GM19043 (cell line): ENCODE data around the gene PTPN4.
A peak's percentile ranks its signal among the peaks of the same experiment; 100 is the strongest.

ENCODE experiments used
- ATAC-seq: cut with Tn5 transposase; IDR thresholded peaks from one replicate; pipeline ENCODE4 v1.9.1; 2021; ENCODE audit warnings: low read depth; ENCODE audit not compliant: unreplicated experiment

Gene PTPN4

GRCh38 chr2:119841550-119841949 is 81.8 kb downstream of the PTPN4 start:
- ATAC-seq: no peak

DNA sequence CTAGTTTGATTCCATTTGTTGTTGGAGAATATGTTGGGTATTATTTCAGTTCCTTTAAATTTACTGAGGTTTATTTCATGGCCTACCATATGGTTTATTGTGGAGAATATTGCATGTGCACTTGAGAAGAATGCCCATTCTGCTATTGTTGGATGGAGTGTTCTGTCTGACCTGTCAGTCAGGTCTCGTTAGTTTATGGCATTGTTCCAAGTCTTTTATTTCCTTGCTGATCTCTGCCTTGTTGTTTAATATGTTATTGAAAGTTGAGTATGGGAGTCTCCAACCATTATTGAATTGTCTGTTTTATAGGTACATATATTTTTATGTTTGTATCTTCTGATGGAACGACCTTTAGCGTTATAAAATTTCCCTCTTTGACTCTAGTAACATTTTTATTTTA is 86.3 kb downstream of the PTPN4 start:
- no peak for ATAC-seq

- ATAC-seq: no peak
Observed at GRCh38 chr2:119849838-119850565, 90.3 kb downstream of the PTPN4 start.

- no peak for ATAC-seq
Observed at GRCh38 chr2:119852214-119852613, 92.5 kb downstream of the PTPN4 start.

DNA sequence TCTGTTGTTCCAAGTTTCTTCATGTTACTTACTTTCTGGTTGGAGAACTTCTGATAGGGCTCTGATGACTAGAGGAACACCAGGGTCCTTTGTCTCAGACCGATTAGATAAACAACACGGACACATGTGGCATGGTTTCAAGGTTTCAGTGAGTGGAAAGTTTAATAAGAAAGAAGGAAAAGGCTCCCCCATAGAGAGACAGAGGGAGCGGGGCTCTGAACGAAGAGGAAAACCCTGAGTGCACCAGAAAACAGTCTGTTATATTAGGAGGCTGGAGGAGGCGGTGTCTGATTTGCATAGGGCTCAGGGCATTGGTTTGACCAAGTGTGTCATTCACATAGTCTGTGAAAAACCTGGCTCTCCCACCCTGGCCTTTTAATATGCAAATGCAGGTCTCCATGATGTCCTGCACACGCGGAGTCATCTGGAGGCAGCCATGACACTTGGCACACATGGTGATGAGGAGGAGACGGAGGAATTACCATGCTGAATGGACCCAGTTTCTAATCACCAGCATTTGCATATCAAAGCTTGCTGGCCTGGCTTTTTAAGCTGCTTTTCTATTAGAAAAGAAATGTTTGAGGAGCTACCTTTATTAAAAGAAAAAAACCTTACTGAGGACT is 94.2 kb downstream of the PTPN4 start:
- ATAC-seq: no peak

- no peak for ATAC-seq
Observed at GRCh38 chr2:119856469-119856901, 96.8 kb downstream of the PTPN4 start.

- no peak for ATAC-seq
Observed at GRCh38 chr2:119857742-119858141, 98.0 kb downstream of the PTPN4 start.

DNA sequence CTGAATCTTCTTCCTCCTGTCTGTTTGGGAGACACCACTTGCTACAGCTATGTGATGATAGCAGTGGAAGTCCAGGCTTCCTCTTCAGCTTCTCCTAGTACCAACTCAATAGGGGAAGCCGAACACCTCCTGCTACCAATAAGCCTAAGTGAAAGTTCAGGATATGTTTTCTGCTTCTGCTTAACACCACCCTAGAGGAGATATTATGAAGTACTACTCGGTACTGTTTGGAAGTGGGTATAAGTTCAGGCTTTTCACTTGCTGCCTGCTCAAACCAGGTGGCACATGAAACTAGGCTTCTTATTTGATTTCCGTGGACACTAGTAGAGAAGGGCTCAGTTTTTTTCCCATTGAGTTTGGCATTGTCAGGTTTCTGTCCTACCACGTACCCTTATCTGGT is 99.8 kb downstream of the PTPN4 start:
- no peak for ATAC-seq

DNA sequence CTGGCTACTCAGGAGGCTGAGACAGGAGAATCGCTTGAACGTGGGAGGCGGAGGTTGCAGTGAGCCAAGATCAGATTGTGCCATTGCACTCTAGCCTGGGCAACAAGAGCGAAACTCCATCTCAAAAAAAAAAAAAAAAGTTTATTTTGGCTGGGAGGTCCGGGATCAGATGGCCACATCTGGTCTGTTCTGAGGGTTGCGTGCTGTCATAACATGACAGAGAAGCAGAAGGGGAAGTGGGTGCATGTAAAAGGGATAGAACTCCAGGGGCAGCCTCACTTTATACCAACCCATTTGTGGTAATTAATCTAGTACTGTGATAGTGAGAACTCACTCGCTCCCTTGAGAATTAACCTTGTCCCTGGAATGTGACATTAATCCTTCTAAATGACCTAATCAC is 101.2 kb downstream of the PTPN4 start:
- ATAC-seq: no peak

DNA sequence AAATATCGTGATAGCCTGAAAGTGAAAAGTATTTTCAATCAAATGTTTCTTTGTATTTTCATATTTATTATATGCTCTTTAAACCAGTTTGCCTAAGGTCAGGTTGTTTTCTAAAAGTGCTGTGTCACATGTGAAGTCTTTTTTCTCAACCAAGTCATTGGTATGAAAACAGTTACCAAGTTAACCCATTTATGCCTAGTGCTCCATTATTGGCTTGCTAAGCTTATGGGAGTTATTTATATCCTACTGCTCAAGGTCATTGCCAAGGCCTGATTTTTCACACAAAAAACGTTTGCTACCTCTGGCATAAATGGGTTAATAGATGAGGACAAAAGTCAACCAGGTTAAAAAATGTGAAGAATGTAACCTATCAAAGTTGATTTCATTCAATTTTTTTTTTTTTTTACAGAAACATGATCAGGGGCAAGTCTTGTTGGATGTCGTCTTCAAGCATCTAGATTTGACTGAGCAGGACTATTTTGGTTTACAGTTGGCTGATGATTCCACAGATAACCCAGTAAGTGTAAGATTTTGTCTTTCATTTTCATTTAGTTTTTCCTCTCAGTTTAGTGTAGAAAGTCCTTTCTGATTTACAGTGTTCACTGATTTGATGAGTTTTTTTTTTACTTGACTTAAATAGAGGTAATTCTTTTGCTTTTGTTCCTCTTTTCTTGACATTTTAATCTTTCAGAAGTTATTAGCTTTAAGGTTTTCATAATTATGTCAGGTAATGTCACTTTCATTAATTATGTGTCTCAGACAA is 102.6 kb downstream of the PTPN4 start:
- peak; percentile 77 for ATAC-seq

DNA sequence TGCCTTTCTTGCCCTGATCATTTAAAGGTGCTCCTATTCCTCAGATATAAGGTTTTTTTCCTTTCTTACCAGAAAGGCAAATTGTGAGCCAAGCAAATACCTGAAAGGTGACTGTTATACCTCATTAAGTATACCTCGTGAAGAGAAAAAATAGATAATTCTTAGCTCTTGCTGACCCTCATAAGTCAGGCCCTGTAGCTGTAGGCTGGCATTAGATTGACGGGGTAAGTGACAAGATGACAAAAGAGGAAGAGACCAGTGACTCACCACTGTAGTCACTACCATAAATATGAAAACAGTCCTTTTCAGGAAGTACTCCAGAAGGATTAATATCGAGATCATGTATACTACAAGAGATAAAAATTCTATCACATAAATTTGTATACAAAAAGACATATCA is 104.6 kb downstream of the PTPN4 start:
- ATAC-seq: no peak

GRCh38 chr2:119871725-119872124 is 112.0 kb downstream of the PTPN4 start:
- ATAC-seq: no peak

GRCh38 chr2:119873350-119874315 is 113.9 kb downstream of the PTPN4 start:
- no peak for ATAC-seq

GRCh38 chr2:119879502-119879901 is 119.8 kb downstream of the PTPN4 start:
- peak; percentile 97 for ATAC-seq

DNA sequence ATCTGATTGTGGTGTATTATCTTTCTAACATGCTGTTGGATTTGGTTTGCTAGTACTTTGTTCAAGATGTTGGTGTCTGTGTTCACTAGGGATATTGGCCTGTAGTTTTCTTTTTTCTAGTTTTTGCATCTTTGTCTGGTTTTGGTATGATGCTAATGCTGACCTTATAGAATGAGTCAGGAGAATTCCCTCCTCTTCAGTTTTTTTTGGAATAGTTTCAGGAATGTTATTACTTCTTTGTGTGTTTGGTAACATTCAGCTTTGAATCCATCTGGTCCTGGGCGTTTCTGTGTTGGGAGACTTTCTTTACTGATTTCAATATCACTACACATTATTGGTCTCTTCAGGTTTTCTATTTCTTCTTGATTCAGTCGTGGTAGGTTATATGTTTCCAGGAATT is 129.0 kb downstream of the PTPN4 start:
- no peak for ATAC-seq

DNA sequence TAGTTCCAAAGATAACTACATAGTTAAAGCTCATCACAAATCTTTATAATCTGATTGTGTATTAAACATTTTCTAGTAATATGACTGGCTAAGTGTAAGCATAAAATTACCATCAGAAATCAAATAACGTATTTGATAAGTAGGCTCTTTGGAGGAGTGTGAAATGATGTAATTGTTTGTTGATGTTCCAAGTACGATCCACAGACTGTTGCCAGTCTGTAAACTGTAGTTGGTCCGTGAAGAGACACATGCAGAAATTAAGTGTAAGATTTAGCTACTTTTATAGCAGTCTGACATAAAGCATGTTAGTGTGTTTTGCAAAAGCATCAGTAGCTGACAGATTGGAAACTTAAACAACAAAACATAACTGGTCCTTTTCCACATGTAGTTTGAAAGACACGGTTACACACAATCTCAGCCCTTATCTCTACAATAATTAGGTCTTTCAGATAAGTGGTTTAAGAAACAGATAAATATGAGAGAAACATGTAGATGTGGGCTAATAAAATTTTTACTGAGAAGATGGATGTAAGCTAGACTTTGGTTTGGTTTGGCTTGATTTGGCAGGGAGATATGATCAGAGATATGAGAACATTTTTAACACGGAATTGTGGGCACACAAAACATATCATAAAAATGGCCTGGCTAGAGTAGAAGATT is 138.1 kb downstream of the PTPN4 start:
- no peak for ATAC-seq

GRCh38 chr2:119901013-119901412 is 141.3 kb downstream of the PTPN4 start:
- no peak for ATAC-seq

DNA sequence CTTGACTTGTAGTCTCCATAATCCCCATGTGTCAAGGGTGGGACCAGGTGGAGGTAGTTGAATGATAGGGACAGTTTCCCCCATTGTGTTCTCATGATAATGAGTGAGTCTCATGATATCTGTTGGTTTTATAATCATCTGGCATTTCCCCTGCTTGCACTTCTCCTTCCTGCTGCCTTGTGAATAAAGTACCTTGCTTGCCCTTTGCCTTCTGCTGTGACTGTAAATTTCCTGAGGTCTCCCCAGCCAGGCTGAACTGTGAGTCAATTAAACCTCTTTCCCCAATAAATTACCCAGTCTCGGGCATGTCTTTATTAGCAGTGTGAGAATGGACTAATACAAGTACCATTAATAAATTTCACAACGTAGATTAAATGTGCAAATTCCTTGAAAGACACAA is 150.8 kb downstream of the PTPN4 start:
- ATAC-seq: no peak

DNA sequence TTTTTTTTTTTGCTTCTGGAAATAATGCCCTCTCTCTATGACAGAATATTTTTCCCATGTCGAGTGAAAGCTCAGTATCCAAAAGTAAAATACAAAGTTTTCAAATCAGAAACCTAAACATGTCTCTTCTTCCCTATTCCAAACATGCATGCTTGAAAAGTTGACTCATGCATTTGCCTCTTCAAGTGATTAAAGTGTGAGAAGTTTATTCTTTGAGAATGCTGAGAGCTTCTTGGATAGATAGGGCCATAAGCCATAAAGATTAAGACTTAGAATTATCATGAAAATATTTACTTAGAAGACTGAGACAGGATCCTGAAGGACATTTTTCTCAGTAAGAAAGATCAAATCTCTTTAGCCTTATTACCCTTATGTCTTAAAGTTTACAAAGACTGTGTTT is 154.5 kb downstream of the PTPN4 start:
- no peak for ATAC-seq

DNA sequence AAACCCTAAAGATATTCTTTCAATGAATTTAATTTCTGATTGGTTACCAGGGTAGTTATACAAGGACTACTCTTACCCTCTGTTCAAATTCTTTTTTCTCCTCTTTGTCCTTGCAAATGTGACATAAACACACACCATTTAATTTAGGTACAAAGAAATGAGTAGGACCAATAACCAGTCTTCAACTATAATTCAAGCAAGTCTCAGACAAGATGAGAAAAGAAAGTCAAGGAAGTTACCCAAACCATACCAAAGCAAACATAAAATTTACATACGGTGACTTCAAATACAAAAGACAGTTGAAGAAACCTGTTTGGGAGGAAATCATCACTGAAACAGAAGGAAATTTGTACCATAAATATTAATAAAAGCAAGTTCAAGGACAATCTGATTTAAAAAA is 162.1 kb downstream of the PTPN4 start:
- ATAC-seq: no peak
